GM12891 (cell line): Measurements from ENCODE around the gene EPHA8.

Experiments
- PAX5 ChIP-seq: IDR thresholded peaks from 2 replicates; pipeline ENCODE4 v1.6.1; 2011; ENCODE audit warnings: low read length, moderate library complexity, mild to moderate bottlenecking; ENCODE audit not compliant: insufficient read depth, severe bottlenecking
- POLR2A ChIP-seq: IDR thresholded peaks from 2 replicates; pipeline ENCODE4 v1.6.1; 2011; ENCODE audit warnings: low read depth, low read length, control low read depth
- POLR2AphosphoS5 ChIP-seq: IDR thresholded peaks from 2 replicates; pipeline ENCODE4 v1.6.1; 2011; ENCODE audit warnings: low read depth, low read length, control low read depth
- TAF1 ChIP-seq: IDR thresholded peaks from 2 replicates; pipeline ENCODE4 v1.6.1; 2011; ENCODE audit warnings: low read depth, low read length, control low read depth

DNA sequence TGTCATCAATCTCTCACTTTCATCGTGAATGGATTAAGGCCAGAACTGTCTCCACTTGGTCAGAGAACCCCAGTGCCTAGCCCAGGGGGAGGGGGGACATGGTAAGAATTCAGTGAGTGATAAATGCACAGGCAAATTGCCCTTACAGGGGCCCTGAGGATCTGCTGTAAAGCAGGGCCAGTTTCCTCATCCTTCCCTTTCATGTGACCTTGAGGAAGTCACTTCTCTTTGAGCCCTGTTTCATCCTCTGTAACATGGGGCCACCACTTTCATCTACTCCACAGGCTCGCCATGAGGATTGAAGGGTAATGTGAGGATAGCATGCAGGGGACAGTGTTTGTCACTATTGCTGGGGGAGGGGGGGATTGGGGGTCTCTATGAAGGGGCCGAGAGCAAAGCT, 45.1 kb downstream of the EPHA8 start:
- TF ChIP-seq POLR2A (no peak), TAF1 (no peak), POLR2AphosphoS5 (no peak), PAX5 (no peak)
